Dermis blood vessel endothelial cell (primary cell): ENCODE data around the gene OR5H14. TPM values are rescaled to one million over a fixed set of nuclear protein-coding genes. Genes with fewer than 3 reads are reported as not detected.

Experiments used
- total RNA-seq: library from RNA; depleted of rRNA; stranded (reverse); fragments of >200 nt; gene quantifications from 2 replicates; pipeline ENCODE4 v1.2.3, GENCODE V29; 2014

OR5H14 gene
- total RNA-seq, 1 donor from 2014 or later, result not detected

Other genes with a start within 250 kb of the OR5H14 start
- 27.1 and 29.4 TPM in 2 replicates for gene RIOX2, start 175.0 kb upstream of the OR5H14 start, total RNA-seq
- not detected in 2 replicates for gene GABRR3, start 112.2 kb upstream of the OR5H14 start, total RNA-seq
- gene OR5AC2, start 60.3 kb upstream of the OR5H14 start, total RNA-seq, result not detected in 2 replicates
- gene OR5H1, start 16.8 kb upstream of the OR5H14 start, total RNA-seq, result not detected in 2 replicates
- gene OR5H15, start 19.2 kb downstream of the OR5H14 start, total RNA-seq, result not detected in 2 replicates
- gene OR5H6, start 116.8 kb downstream of the OR5H14 start, total RNA-seq, result not detected in 2 replicates
- gene OR5H2, start 135.0 kb downstream of the OR5H14 start, total RNA-seq, result not detected in 2 replicates
- not detected in 2 replicates for gene OR5K4, start 206.4 kb downstream of the OR5H14 start, total RNA-seq
- gene OR5K3, start 243.2 kb downstream of the OR5H14 start, total RNA-seq, result not detected in 2 replicates